ENCODE data around the gene TCP11L2.
"Not testable (repeated sequence)": the region's sequence is repeated elsewhere in the genome, so short reads cannot be mapped to it uniquely, and the experiment has no call there.

DNA sequence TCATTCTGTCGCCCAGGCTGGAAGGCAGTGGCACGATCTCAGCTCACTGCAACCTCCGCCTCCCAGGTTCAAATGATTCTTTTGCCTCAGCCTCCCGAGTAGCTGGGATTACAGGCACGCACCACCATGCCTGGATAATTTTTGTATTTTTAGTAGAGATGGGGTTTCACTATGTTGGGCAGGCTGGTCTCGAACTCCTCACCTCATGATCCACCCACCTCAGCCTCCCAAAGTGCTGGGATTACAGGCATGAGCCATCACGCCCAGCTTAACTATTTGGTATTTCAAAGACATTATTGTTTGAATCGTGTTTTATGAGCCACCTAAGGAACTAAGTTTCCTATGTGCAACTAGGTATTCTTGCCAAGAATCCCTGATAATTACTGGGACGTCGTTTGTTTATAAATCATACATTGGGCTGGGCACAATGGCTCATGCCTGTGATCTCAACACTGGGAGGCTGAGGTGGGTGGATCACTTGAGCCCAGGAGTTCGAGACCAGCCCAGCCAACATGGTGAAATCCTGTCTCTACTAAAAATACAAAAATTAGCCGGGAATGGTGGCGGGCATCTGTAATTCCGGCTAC is 15.9 kb upstream of the TCP11L2 start:
- TF ChIP-seq, protein P1, sequence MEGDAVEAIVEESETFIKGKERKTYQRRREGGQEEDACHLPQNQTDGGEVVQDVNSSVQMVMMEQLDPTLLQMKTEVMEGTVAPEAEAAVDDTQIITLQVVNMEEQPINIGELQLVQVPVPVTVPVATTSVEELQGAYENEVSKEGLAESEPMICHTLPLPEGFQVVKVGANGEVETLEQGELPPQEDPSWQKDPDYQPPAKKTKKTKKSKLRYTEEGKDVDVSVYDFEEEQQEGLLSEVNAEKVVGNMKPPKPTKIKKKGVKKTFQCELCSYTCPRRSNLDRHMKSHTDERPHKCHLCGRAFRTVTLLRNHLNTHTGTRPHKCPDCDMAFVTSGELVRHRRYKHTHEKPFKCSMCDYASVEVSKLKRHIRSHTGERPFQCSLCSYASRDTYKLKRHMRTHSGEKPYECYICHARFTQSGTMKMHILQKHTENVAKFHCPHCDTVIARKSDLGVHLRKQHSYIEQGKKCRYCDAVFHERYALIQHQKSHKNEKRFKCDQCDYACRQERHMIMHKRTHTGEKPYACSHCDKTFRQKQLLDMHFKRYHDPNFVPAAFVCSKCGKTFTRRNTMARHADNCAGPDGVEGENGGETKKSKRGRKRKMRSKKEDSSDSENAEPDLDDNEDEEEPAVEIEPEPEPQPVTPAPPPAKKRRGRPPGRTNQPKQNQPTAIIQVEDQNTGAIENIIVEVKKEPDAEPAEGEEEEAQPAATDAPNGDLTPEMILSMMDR (IDR thresholded peaks at IDR 0.05) = not testable (repeated sequence)
- not testable (repeated sequence) for TF ChIP-seq POLR2A (IDR thresholded peaks at IDR 0.05)
